ENCODE results near the gene CADM3.

Gene CADM3

DNA sequence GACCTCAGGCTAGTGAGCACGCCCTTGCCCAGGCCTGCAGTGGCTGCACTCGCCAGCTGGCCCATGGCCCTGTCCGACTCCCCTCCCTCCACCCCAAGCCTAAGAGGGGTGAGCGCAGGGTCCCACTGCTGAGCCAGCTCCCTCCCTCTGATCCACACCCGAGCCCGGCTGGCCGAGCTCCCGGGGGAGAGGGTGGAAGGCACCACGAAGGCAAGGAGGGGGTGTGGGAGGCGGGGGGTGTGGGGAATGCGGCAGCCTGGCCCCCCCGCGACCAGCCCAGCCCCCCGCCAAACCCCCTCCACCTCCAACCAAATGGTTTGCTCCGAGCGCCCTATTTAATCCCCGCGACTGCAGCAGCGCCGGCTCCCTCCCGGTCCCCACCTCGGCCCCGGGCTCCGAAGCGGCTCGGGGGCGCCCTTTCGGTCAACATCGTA is at the start of gene CADM3:
Gene CADM3, plus strand, starts transcription at position 362 of the 434 bp plus-strand sequence. CDS start 151 bp downstream, outside the sequence.
- DNase-seq (ENCODE audit: low read depth in 2 of 2) = peak; percentile 13 to 85
- TF ChIP-seq, protein P1, sequence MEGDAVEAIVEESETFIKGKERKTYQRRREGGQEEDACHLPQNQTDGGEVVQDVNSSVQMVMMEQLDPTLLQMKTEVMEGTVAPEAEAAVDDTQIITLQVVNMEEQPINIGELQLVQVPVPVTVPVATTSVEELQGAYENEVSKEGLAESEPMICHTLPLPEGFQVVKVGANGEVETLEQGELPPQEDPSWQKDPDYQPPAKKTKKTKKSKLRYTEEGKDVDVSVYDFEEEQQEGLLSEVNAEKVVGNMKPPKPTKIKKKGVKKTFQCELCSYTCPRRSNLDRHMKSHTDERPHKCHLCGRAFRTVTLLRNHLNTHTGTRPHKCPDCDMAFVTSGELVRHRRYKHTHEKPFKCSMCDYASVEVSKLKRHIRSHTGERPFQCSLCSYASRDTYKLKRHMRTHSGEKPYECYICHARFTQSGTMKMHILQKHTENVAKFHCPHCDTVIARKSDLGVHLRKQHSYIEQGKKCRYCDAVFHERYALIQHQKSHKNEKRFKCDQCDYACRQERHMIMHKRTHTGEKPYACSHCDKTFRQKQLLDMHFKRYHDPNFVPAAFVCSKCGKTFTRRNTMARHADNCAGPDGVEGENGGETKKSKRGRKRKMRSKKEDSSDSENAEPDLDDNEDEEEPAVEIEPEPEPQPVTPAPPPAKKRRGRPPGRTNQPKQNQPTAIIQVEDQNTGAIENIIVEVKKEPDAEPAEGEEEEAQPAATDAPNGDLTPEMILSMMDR (IDR thresholded peaks at IDR 0.05; ENCODE audit: low read depth, low read length) = no peak
- peak within 1 kb of the TSS; percentile 55 to 67 for H3K4me3 ChIP-seq (replicated peaks in 1 of 2; ENCODE audit: low read depth in 2 of 2, low read length in 2 of 2)

GRCh38 chr1:159122005-159122621 is 49.3 kb upstream of the CADM3 start:
- TF ChIP-seq, protein P1 (IDR thresholded peaks at IDR 0.05; ENCODE audit: low read depth, low read length) = no peak
- peak; percentile 76 to 80 for DNase-seq (ENCODE audit: low read depth in 2 of 2)
- H3K4me3 ChIP-seq (replicated peaks in 1 of 2; ENCODE audit: low read depth in 2 of 2, low read length in 2 of 2) = no peak overlapping the region

DNA sequence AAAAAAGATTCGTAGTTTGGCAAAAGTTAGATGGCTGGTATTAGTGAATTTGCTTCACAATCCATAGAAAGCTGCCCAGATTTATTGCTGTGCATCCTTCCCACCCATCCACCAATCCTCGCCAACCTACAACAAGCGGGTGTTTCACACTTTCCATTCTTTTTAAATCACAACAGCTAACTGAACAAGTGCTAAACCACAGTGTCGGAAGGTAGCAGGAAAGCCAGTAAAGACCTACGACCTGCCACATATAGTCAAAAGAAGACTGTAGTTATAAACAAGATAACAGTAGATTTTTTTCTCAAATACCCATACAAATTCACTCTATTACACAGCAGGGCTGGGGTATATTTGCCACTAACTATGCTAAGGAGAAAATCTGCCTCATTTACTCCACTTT is 47.8 kb upstream of the CADM3 start:
- no peak for DNase-seq (ENCODE audit: low read depth in 2 of 2)
- TF ChIP-seq, protein P1 (IDR thresholded peaks at IDR 0.05; ENCODE audit: low read depth, low read length) = no peak
- no peak overlapping the region for H3K4me3 ChIP-seq (replicated peaks in 1 of 2; ENCODE audit: low read depth in 2 of 2, low read length in 2 of 2)

GRCh38 chr1:159132271-159132881 is 39.0 kb upstream of the CADM3 start:
- DNase-seq (ENCODE audit: low read depth in 2 of 2) = peak; percentile 78
- no peak overlapping the region for H3K4me3 ChIP-seq (replicated peaks in 1 of 2; ENCODE audit: low read depth in 2 of 2, low read length in 2 of 2)
- TF ChIP-seq, protein P1 (IDR thresholded peaks at IDR 0.05; ENCODE audit: low read depth, low read length) = peak; percentile 76

DNA sequence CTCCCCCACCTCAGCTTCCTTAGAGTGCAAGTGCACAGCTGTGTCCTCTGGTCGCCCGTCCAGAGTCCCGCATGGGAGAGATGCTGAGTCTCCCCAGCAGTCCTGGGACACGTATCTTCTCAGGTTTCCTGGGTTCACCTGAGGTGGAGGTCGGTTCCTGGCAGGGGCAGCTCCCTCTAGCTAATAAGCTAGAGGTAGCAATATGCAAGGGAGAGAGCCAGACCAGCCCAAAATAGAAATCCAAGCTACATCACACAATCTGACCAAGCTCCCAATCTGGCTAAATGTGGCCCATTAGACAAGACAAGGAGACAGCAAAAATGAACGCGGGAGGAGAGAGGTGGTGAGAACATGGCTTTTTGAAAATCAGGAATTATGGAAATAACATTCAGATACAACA is 30.9 kb upstream of the CADM3 start:
- TF ChIP-seq, protein P1 (IDR thresholded peaks at IDR 0.05; ENCODE audit: low read depth, low read length) = no peak
- no peak for DNase-seq (ENCODE audit: low read depth in 2 of 2)
- H3K4me3 ChIP-seq (replicated peaks in 1 of 2; ENCODE audit: low read depth in 2 of 2, low read length in 2 of 2) = no peak overlapping the region

GRCh38 chr1:159141584-159142390 is 29.6 kb upstream of the CADM3 start:
- TF ChIP-seq, protein P1 (IDR thresholded peaks at IDR 0.05; ENCODE audit: low read depth, low read length) = no peak
- H3K4me3 ChIP-seq (replicated peaks in 1 of 2; ENCODE audit: low read depth in 2 of 2, low read length in 2 of 2) = peak overlapping the region in 1 of 2 donors; percentile 45
- DNase-seq (ENCODE audit: low read depth in 2 of 2) = peak; percentile 47 to 83

All from cardiac fibroblast (primary cell).